GM18907 (cell line): ENCODE results near the gene HBE1.
"Not testable (repeated sequence)": the region's sequence is repeated elsewhere in the genome, so short reads cannot be mapped to it uniquely, and the experiment has no call there.

Experiments used
- ATAC-seq: cut with Tn5 transposase; IDR thresholded peaks from one replicate; pipeline ENCODE4 v1.9.1; 2021; ENCODE audit warnings: mild to moderate bottlenecking, moderate library complexity; ENCODE audit not compliant: unreplicated experiment

The HBE1 gene

DNA sequence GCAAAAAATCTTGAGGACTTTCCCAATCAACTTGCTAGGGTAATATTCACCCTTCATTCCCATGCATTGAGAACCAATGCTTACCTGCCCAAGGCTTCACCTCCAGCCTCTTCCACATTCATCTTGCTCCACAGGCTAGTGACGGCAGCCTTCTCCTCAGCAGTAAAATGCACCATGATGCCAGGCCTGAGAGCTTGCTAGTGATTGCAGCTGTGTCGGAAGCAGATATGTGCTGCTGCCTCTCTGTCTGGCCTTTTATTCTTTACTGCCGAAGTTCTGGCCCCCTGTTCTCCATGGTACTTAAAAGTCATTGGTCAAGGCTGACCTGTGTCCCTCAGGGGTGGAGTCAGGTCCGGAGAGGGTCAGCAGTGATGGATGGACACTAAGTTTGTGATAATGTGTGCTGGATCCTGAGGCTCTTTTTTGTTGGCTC is at the start of gene HBE1:
Gene HBE1, minus strand, starts transcription at position 231 of the 433 bp plus-strand sequence. Its CDS starts 55 bp downstream, at position 176.
- no peak for ATAC-seq

DNA sequence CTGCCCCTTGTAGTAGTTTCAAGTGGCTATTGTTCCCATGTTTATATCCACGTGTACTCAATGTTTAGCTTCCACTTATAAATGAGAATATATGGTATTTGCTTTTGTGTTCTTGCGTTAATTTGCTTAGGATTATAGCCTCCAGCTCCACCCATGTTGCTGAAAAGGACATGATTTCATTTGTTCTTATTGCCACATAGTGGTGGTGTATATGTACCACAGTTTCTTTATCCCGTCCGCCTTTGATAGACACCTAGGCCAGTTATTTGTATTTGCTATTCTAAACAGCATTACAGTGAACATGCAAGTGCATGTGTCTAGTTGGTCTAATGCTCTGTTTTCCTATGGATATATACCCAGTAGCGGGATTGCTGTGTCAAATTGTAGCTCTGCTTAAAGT is 47.5 kb upstream of the HBE1 start:
- ATAC-seq, result no peak

DNA sequence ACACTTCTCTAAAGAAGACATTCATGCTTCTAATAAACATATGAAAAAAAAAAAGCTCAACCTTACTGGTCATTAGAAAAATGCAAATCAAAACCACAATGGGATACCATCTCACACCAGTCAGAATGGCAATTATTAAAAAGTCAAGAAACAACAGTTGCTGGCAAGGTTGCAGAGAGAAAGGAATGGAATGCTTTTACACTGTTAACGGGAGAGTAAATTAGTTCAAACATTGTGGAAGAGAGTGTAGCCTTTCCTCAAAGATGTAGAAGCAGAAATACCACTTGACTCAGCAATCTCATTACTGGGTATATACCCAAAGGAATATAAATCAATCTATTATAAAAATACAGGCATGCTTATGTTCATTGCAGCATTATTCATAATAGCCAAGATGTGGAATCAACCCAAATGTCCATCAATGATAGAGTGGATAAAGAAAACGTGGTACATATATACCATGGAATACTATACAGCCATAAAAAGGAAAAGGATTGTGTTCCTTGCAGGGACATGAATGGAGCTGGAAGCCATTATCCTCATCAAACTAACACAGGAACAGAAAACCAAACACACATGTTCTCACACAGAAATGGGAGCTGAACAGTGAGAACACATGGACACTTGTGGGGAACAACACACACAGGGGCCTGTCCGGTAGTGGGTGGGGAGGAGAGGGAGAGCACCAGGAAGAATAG is 43.7 kb upstream of the HBE1 start:
- ATAC-seq, result not testable (repeated sequence)

GRCh38 chr11:5310423-5310822 is 40.7 kb upstream of the HBE1 start:
- no peak for ATAC-seq

- ATAC-seq, result no peak
Measured at GRCh38 chr11:5307256-5308019, 37.7 kb upstream of the HBE1 start.

GRCh38 chr11:5304046-5304445 is 34.3 kb upstream of the HBE1 start:
- no peak for ATAC-seq

- no peak for ATAC-seq
Measured at GRCh38 chr11:5303626-5304025, 33.9 kb upstream of the HBE1 start.

DNA sequence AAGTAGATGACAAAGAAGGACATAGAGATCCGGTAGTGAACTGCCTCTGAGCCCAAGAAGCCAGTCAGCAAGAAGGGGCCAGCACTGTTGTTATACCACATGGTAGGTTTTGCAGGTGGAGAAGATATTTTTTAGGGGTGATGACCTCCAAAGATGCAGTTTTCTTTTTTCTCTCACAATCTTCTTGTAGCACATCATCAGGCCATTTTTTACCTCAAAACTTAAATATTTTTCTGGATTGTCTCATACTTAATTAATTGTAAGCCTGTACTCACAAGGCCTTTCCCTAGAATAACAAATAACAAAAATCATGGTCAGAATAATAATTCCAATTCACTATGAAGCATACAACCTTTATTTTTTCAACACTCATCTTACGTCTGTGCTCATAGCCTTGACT is 32.1 kb upstream of the HBE1 start, which contains the start of gene OR51B4:
Gene OR51B4, minus strand, starts transcription at position 101 of the 400 bp plus-strand sequence. Its CDS starts 0 bp downstream, at position 101.
- no peak for ATAC-seq

GRCh38 chr11:5300251-5300650 is 30.5 kb upstream of the HBE1 start:
- ATAC-seq, result no peak

- ATAC-seq, result no peak
Measured at GRCh38 chr11:5298451-5298850, 28.7 kb upstream of the HBE1 start.

DNA sequence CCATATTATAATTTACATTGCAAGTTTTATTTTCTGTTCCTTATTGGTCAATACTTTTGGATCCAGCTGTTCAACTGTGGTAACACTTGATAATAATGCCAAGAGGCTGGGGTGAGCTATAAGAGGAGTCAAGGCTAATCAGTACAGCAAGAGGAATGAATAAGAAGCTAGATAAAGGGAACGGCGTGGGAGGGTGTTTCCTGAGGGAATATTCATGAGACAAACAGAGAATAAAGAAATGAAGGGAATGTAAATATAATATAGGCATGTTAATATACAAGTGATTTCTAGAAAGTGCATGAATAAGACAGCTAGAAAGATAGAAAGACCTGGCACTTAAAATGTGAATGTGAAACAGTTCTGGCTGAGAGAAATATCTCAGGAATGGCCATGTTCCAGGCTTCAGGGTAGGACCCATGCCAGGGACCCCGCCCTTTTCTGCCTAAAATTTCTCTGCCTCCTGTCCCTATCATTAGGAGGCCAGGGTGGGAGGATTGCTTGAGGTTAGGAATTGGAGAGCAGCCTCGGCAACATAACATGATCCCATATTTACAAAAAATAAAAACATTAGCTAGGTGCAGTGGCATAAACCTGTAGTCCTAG is 28.1 kb upstream of the HBE1 start:
- no peak for ATAC-seq

GRCh38 chr11:5294342-5294995 is 24.7 kb upstream of the HBE1 start:
- ATAC-seq, result not testable (repeated sequence)

GRCh38 chr11:5293028-5293427 is 23.3 kb upstream of the HBE1 start:
- ATAC-seq, result no peak

DNA sequence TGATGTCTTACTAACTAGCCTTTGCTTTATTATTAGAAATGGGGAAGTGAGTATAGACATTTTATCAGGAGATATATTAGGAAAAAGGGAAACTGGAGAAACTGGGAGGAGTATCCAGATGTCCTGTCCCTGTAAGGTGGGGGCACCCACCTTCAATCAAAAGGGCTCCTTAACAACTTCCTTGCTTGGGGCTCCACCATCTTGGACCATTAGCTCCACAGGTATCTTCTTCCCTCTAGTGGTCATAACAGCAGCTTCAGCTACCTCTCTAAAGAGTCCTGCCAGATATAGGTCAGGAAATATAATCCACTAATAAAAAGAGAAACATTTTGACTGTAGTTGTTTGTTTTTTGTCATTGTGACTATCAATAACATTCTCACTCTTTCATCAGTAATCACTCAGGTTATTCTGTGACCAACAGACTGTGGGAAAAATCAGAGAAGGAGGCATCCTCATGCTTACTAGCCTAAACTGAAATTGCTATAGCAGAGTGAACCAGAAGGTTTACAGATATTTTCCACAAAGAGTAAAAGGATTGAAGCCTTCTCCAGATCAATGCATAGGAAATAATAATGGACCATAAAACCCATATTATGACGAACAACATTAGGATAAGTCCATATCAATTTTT is 21.6 kb upstream of the HBE1 start:
- peak; percentile 92 for ATAC-seq

GRCh38 chr11:5290106-5290505 is 20.4 kb upstream of the HBE1 start:
- ATAC-seq, result no peak

GRCh38 chr11:5289696-5290095 is 20.0 kb upstream of the HBE1 start:
- ATAC-seq, result no peak

DNA sequence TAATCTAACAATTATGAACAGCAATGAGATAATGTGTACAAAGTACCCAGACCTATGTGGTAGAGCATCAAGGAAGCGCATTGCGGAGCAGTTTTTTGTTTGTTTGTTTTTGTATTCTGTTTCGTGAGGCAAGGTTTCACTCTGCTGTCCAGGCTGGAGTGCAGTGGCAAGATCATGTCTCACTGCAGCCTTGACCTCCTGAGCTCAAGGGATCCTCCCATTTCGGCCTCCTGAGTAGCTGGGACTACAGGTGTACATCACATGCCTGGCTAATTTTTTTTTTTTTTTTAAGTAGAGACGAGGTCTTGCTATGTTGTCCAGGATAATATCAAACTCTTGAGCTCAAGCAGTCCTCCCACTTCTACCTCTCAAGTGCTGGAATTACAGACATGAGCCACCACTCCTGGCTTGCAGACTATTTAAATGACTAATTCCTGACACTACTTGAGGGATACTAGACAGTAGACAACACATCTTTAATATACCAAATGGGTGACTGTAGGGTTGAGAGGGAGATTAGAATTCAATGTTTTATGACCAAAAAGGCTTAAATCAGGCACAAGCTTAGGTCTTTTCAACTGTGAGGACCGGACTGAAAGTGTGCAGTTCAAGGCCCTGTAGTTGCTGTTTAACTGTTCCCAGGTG is 19.3 kb upstream of the HBE1 start:
- ATAC-seq, result no peak

DNA sequence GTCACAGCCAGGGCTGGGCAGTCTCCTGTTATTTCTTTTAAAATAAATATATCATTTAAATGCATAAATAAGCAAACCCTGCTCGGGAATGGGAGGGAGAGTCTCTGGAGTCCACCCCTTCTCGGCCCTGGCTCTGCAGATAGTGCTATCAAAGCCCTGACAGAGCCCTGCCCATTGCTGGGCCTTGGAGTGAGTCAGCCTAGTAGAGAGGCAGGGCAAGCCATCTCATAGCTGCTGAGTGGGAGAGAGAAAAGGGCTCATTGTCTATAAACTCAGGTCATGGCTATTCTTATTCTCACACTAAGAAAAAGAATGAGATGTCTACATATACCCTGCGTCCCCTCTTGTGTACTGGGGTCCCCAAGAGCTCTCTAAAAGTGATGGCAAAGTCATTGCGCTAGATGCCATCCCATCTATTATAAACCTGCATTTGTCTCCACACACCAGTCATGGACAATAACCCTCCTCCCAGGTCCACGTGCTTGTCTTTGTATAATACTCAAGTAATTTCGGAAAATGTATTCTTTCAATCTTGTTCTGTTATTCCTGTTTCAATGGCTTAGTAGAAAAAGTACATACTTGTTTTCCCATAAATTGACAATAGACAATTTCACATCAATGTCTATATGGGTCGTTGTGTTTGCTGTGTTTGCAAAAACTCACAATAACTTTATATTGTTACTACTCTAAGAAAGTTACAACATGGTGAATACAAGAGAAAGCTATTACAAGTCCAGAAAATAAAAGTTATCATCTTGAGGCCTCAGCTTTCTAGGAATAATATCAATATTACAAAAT is 18.6 kb upstream of the HBE1 start:
- no peak for ATAC-seq

DNA sequence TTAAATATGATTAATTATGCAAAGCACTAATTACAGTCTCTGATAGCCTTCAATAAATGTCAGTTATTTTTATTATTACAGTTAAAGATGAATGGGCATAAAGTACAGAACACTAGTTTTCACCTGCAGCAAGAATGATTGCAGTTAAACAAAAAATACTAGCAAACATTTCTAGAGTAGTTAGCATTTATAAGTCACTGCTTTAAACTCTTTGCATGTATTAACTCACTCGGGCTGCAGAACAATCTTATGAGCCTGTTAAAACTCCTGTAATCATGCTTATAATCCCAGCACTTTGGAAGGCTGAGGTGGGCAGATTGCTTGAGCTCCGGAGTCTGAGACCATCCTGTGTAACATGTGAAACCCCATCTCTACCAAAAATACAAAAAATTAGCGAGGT is 17.2 kb upstream of the HBE1 start:
- ATAC-seq, result no peak

GRCh38 chr11:5286351-5286750 is 16.6 kb upstream of the HBE1 start:
- ATAC-seq, result no peak
